A673 (cell line): ENCODE measurements around the gene STIMATE. TPM values are rescaled to one million over a fixed set of nuclear protein-coding genes. Genes with fewer than 3 reads are reported as not detected.

ENCODE experiments used
- BruUV-seq: library from RNA; stranded (reverse); fragments of 400-500 nt; replicated peaks from 2 replicates; lab custom pipeline; 2021; lab: Mats Ljungman, UMichigan
- CTCF ChIA-PET: fragments of 300-600 bp; sonication (Branson Sonifier 250); formaldehyde crosslinking; loops from one replicate; lab custom pipeline; 2022; ENCODE audit warnings: antibody characterized with exemption; lab: Charles Lee
- POLR2A ChIA-PET: fragments of 300-600 bp; sonication (Branson Sonifier 250); formaldehyde crosslinking; loops from one replicate; lab custom pipeline; 2022; ENCODE audit warnings: antibody characterized with exemption; ENCODE audit not compliant: low non-redundant PET; lab: Charles Lee
- DNase-seq: peaks from one replicate; pipeline ENCODE4 v3.0.0-alpha.2; 2015; ENCODE audit warnings: low spot score
- H3K27ac ChIP-seq: fragments of 200-600 bp; sonication (generic); 2 replicates; pipeline ENCODE4 v1.5.1; 2016; ENCODE audit warnings: mixed run types, low read depth, mild to moderate bottlenecking, mixed read lengths, antibody characterized with exemption, low read length; ENCODE audit not compliant: poor library complexity, severe bottlenecking
- H3K27me3 ChIP-seq: fragments of 200-600 bp; sonication (generic); replicated peaks from 2 replicates; pipeline ENCODE4 v1.6.1; 2017; ENCODE audit warnings: mixed run types, low read depth, mild to moderate bottlenecking, mixed read lengths, antibody characterized with exemption, low read length; ENCODE audit not compliant: insufficient read depth, poor library complexity
- H3K36me3 ChIP-seq: fragments of 200-600 bp; sonication (generic); 2 replicates; pipeline ENCODE4 v1.6.1; 2016; ENCODE audit warnings: mixed run types, mild to moderate bottlenecking, mixed read lengths, antibody characterized with exemption, low read length; ENCODE audit not compliant: insufficient read depth, poor library complexity, severe bottlenecking
- H3K4me1 ChIP-seq: fragments of 200-600 bp; sonication (generic); 2 replicates; pipeline ENCODE4 v1.6.1; 2017; ENCODE audit warnings: mixed run types, mild to moderate bottlenecking, mixed read lengths, antibody characterized with exemption, low read length; ENCODE audit not compliant: insufficient read depth, poor library complexity, severe bottlenecking
- H3K4me3 ChIP-seq: fragments of 200-600 bp; sonication (generic); 2 replicates; pipeline ENCODE4 v1.5.1; 2016; ENCODE audit warnings: low read depth, mixed run types, mild to moderate bottlenecking, mixed read lengths, low read length; ENCODE audit not compliant: poor library complexity, severe bottlenecking
- H3K9me3 ChIP-seq: fragments of 200-600 bp; sonication (generic); 2 replicates; pipeline ENCODE4 v1.6.1; 2016; ENCODE audit warnings: mixed run types, low read depth, mild to moderate bottlenecking, mixed read lengths, antibody characterized with exemption, low read length; ENCODE audit not compliant: poor library complexity, severe bottlenecking
- EZH2 ChIP-seq: fragments of 200-600 bp; sonication (generic); IDR thresholded peaks from 2 replicates; pipeline ENCODE4 v1.6.1; 2017; ENCODE audit warnings: borderline replicate concordance, low read depth, mild to moderate bottlenecking, mixed read lengths, antibody characterized with exemption, low read length; ENCODE audit not compliant: poor library complexity, severe bottlenecking
- intact Hi-C: fragments of 100-400 bp; cut with micrococcal nuclease; formaldehyde crosslinking; loops from one replicate; pipeline ENCODE4 v1.10.0; 2022; ENCODE audit not compliant: unreplicated experiment
- total RNA-seq: library from RNA; stranded (reverse); gene quantifications from 2 replicates; pipeline ENCODE4 v1.2.3, GENCODE V29; 2021
- TF ChIP-seq, protein P1 (sequence below): fragments of 300-800, 200-600 bp; sonication (generic); conservative IDR thresholded peaks from 2 replicates; pipeline ENCODE4 v1.5.1; 2017; ENCODE audit warnings: low read depth, mild to moderate bottlenecking, antibody characterized with exemption, low read length, moderate library complexity, mixed read lengths

Gene STIMATE
- total RNA-seq, 1 experiment from 2014 or later: 11.3 TPM

GRCh38 chr3:52809149-52809548, 88.2 kb downstream of the STIMATE start:
- no TSS peak for BruUV-seq
- Histone ChIP-seq H3K36me3 (no peaks in the 10 kb centered on the region), H3K27ac (no peak overlapping the region), H3K9me3 (no peaks in the 10 kb centered on the region), H3K4me3 (no peak overlapping the region), H3K27me3 (no peaks in the 10 kb centered on the region), H3K4me1 (no peaks in the 10 kb centered on the region)
- ChIA-PET POLR2A (no interaction called here), CTCF (no interaction called here)
- intact Hi-C loops: no loop called here
- DNase-seq: no peak
- TF ChIP-seq, protein P1, sequence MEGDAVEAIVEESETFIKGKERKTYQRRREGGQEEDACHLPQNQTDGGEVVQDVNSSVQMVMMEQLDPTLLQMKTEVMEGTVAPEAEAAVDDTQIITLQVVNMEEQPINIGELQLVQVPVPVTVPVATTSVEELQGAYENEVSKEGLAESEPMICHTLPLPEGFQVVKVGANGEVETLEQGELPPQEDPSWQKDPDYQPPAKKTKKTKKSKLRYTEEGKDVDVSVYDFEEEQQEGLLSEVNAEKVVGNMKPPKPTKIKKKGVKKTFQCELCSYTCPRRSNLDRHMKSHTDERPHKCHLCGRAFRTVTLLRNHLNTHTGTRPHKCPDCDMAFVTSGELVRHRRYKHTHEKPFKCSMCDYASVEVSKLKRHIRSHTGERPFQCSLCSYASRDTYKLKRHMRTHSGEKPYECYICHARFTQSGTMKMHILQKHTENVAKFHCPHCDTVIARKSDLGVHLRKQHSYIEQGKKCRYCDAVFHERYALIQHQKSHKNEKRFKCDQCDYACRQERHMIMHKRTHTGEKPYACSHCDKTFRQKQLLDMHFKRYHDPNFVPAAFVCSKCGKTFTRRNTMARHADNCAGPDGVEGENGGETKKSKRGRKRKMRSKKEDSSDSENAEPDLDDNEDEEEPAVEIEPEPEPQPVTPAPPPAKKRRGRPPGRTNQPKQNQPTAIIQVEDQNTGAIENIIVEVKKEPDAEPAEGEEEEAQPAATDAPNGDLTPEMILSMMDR: no peak
- TF ChIP-seq EZH2: no peak

- intact Hi-C loops: no loop called here
- no peaks in the 10 kb centered on the region for H3K27me3 ChIP-seq
- H3K27ac ChIP-seq: no peak overlapping the region
- no peaks in the 10 kb centered on the region for H3K4me1 ChIP-seq
- CTCF ChIA-PET: no interaction called here
- POLR2A ChIA-PET: no interaction called here
- H3K9me3 ChIP-seq: no peaks in the 10 kb centered on the region
- no peak overlapping the region for H3K4me3 ChIP-seq
- no peak for DNase-seq
- no peaks in the 10 kb centered on the region for H3K36me3 ChIP-seq
- no TSS peak for BruUV-seq
- TF ChIP-seq, protein P1: no peak
- TF ChIP-seq EZH2: no peak
Measured at GRCh38 chr3:52805270-52806039, 91.9 kb downstream of the STIMATE start.

GRCh38 chr3:52801839-52802238, 95.5 kb downstream of the STIMATE start:
- ChIA-PET POLR2A (no interaction called here), CTCF (no interaction called here)

More at GRCh38 chr3:52801839-52802238, 95.5 kb downstream of the STIMATE start:
- Histone ChIP-seq H3K27ac (no peak overlapping the region), H3K9me3 (no peaks in the 10 kb centered on the region), H3K4me3 (no peak overlapping the region), H3K27me3 (no peaks in the 10 kb centered on the region), H3K36me3 (no peaks in the 10 kb centered on the region), H3K4me1 (no peaks in the 10 kb centered on the region)
- DNase-seq: no peak
- intact Hi-C loops: no loop called here
- TF ChIP-seq, protein P1: no peak
- TF ChIP-seq EZH2: no peak
- BruUV-seq: no TSS peak
